ENCODE data around the gene SLC25A43.

SLC25A43 gene

GRCh38 chrX:119500061-119500800 is 101.1 kb downstream of the SLC25A43 start:
- DNase-seq: no peak

GRCh38 chrX:119501511-119502148 is 102.5 kb downstream of the SLC25A43 start:
- DNase-seq: no peak

- peak in 1 of 2 donors; percentile 22 for DNase-seq
Measured at GRCh38 chrX:119502727-119503483, 103.8 kb downstream of the SLC25A43 start.

GRCh38 chrX:119503484-119503861 is 104.3 kb downstream of the SLC25A43 start:
- DNase-seq: no peak

Measured in inflammatory macrophage treated with lipopolysaccharide for 1 hour (primary cell).